K562 (cell line): ENCODE measurements around the gene SLC30A1. TPM values are rescaled to one million over a fixed set of nuclear protein-coding genes. Genes with fewer than 3 reads are reported as not detected.

ENCODE experiments used
- DNMT1 ChIP-seq: fragments of 450-650 bp; IDR thresholded peaks from 2 replicates; pipeline ENCODE4 v1.6.1; 2016; ENCODE audit warnings: antibody characterized with exemption, mild to moderate bottlenecking
- ESRRA ChIP-seq: fragments of 450-650 bp; IDR thresholded peaks from 2 replicates; pipeline ENCODE4 v1.6.1; 2014; ENCODE audit warnings: low read depth, mild to moderate bottlenecking, moderate library complexity, borderline replicate concordance
- JUND ChIP-seq, 2 experiments: IDR thresholded peaks; 2 replicates in 1 of 2; 3 replicates in 1 of 2; pipeline ENCODE4 v1.6.1; 2011; ENCODE audit warnings: borderline replicate concordance in 2 of 2, low read depth in 2 of 2, low read length in 2 of 2, improper control_type of control experiment in 1 of 2, missing biosample characterization in 1 of 2, missing genetic modification characterization in 1 of 2, missing genetic modification reagents in 1 of 2
- KLF10 ChIP-seq: fragments of 250-450 bp; sonication (Bioruptor Pico); IDR thresholded peaks from 2 replicates; pipeline ENCODE4 v1.6.1; 2021; ENCODE audit warnings: matching md5 sums
- KLF16 ChIP-seq: IDR thresholded peaks from 2 replicates; pipeline ENCODE4 v1.6.1; 2016; ENCODE audit warnings: antibody characterized with exemption
- PPARD ChIP-seq: fragments of 250-450 bp; sonication (Bioruptor Pico); IDR thresholded peaks from 2 replicates; pipeline ENCODE4 v1.8.0; 2022; ENCODE audit warnings: inconsistent platforms, mild to moderate bottlenecking, moderate library complexity
- SP1 ChIP-seq: sonication (generic); formaldehyde crosslinking; IDR thresholded peaks from 2 replicates; pipeline ENCODE4 v1.8.1; 2022; ENCODE audit warnings: mild to moderate bottlenecking, missing genetic modification reagents
- SP2 ChIP-seq: IDR thresholded peaks from 2 replicates; pipeline ENCODE4 v1.6.1; 2011; ENCODE audit warnings: mild to moderate bottlenecking, low read depth, low read length, moderate library complexity; ENCODE audit not compliant: poor library complexity, severe bottlenecking; ENCODE audit errors: extremely low read depth
- SRSF9 ChIP-seq: fragments of 200-400 bp; formaldehyde crosslinking; IDR thresholded peaks from 2 replicates; pipeline ENCODE4 v1.6.1; 2017; ENCODE audit warnings: low read depth, low read length, borderline replicate concordance
- TBP ChIP-seq: optimal IDR thresholded peaks from 2 replicates; pipeline ENCODE3; 2011; ENCODE audit warnings: low read depth, low read length, improper control_type of control experiment
- TRIM25 ChIP-seq: fragments of 450-650 bp; IDR thresholded peaks from 2 replicates; pipeline ENCODE4 v1.7.0; 2016; ENCODE audit warnings: borderline replicate concordance
- ZKSCAN1 ChIP-seq: fragments of 150-350 bp; IDR thresholded peaks from 2 replicates; pipeline ENCODE4 v1.6.1; 2016; ENCODE audit warnings: low read depth, low read length
- ZNF24 ChIP-seq: fragments of 450-650 bp; IDR thresholded peaks from 2 replicates; pipeline ENCODE4 v1.6.1; 2016
- ZNF384 ChIP-seq: IDR thresholded peaks from 2 replicates; pipeline ENCODE4 v1.6.1; 2012; ENCODE audit warnings: low read depth, low read length, improper control_type of control experiment
- ZNF444 ChIP-seq: fragments of 250-450 bp; sonication (Bioruptor Pico); IDR thresholded peaks from 2 replicates; pipeline ENCODE4 v1.4.0; 2020; ENCODE audit warnings: mild to moderate bottlenecking, moderate library complexity
- polyA plus RNA-seq, 8 experiments: library from polyadenylated mRNA; depleted of rRNA in 4 of 8; stranded (reverse) in 5 of 8; unstranded in 3 of 8; fragments of >200 nt; fragmentation: Nextera tagmentation in 2 of 8; fragmentation: Illumina TruSeq in 1 of 8; extraction: Ambion mirVana in 2 of 8; extraction: Trizol in 1 of 8; gene quantifications; 2 replicates each; pipeline versions ENCODE4 v1.2.1 to v1.2.3, GENCODE V29; 2011 to 2014; ENCODE audit warnings: inconsistent platforms in 1 of 8, missing spikeins in 1 of 8
- total RNA-seq, 7 experiments: library from RNA; depleted of rRNA in 6 of 7; stranded (reverse); fragments of >200 nt in 6 of 7; fragmentation: Illumina TruSeq in 2 of 7; extraction: Trizol in 2 of 7; gene quantifications; 2 replicates each; pipeline versions ENCODE4 v1.2.1 to v1.2.3, GENCODE V29; 2011 to 2021; ENCODE audit warnings: low replicate concordance in 1 of 7
- TF ChIP-seq, protein P1 (sequence below): fragments of 250-450 bp; sonication (Bioruptor Pico); IDR thresholded peaks from 2 replicates; pipeline ENCODE4 v1.9.0; 2021; ENCODE audit warnings: mild to moderate bottlenecking, inconsistent platforms
- TF ChIP-seq, protein P2 (sequence below), 2 experiments: IDR thresholded peaks in 1 of 2; conservative IDR thresholded peaks in 1 of 2; 2 replicates each; pipeline ENCODE4 v1.6.1; 2016; ENCODE audit warnings: low read depth in 2 of 2, mild to moderate bottlenecking in 1 of 2, missing compliant biosample characterization in 1 of 2, missing genetic modification characterization in 1 of 2, moderate library complexity in 1 of 2
- TF ChIP-seq, protein P3 (sequence below): sonication (generic); formaldehyde crosslinking; IDR thresholded peaks from 2 replicates; pipeline ENCODE4 v1.8.0; 2022; ENCODE audit warnings: missing genetic modification reagents, mild to moderate bottlenecking, moderate library complexity, borderline replicate concordance
- TF ChIP-seq, protein P4 (sequence below): fragments of 450-650 bp; IDR thresholded peaks from 2 replicates; pipeline ENCODE4 v1.6.1; 2017; ENCODE audit warnings: mild to moderate bottlenecking, moderate library complexity

Gene SLC30A1
- total and polyA plus RNA-seq, 9 of the 15 experiments (the other 6 are each of a cell fraction or from before 2014, with no cell fraction given) = 4.1 to 14.4 (median 6.6) TPM

DNA sequence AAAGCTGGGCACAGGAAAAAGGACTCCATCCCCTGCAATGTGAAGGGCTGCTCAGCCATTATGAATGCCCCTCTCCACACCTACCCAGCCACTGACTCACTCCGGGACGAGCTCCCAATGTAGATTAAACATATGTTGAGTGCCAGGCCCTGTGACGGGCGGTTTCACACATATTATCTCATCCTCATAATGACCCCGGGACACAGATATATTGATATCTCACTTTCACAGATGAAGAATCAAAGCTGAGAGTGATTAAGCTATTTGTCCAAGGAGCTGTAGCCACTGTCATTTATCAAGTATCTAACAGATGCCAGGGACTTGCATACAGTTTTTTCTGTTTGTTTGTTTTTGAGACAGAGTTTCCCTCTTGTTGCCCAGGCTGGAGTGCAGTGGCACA, 35.0 kb upstream of the SLC30A1 start (continued):
- TF ChIP-seq, protein P1, sequence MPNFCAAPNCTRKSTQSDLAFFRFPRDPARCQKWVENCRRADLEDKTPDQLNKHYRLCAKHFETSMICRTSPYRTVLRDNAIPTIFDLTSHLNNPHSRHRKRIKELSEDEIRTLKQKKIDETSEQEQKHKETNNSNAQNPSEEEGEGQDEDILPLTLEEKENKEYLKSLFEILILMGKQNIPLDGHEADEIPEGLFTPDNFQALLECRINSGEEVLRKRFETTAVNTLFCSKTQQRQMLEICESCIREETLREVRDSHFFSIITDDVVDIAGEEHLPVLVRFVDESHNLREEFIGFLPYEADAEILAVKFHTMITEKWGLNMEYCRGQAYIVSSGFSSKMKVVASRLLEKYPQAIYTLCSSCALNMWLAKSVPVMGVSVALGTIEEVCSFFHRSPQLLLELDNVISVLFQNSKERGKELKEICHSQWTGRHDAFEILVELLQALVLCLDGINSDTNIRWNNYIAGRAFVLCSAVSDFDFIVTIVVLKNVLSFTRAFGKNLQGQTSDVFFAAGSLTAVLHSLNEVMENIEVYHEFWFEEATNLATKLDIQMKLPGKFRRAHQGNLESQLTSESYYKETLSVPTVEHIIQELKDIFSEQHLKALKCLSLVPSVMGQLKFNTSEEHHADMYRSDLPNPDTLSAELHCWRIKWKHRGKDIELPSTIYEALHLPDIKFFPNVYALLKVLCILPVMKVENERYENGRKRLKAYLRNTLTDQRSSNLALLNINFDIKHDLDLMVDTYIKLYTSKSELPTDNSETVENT (CRISPR knock-in tag) = no peak
- no peak for TF ChIP-seq KLF10 (CRISPR knock-in tag)
- no peak for TF ChIP-seq SRSF9
- TF ChIP-seq ZNF444 (CRISPR knock-in tag) = no peak
- TF ChIP-seq SP1 = no peak
- TF ChIP-seq, protein P2, sequence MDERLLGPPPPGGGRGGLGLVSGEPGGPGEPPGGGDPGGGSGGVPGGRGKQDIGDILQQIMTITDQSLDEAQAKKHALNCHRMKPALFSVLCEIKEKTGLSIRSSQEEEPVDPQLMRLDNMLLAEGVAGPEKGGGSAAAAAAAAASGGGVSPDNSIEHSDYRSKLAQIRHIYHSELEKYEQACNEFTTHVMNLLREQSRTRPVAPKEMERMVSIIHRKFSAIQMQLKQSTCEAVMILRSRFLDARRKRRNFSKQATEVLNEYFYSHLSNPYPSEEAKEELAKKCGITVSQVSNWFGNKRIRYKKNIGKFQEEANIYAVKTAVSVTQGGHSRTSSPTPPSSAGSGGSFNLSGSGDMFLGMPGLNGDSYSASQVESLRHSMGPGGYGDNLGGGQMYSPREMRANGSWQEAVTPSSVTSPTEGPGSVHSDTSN (CRISPR knock-in tag; IDR thresholded peaks at IDR 0.05; ENCODE audit: low read depth) = no peak
- TF ChIP-seq, protein P2 (tag; conservative IDR thresholded peaks at IDR 0.05; ENCODE audit: low read depth) = peak; percentile 83
- TF ChIP-seq DNMT1 = no peak
- no peak for TF ChIP-seq SP2
- no peak for TF ChIP-seq ZNF24
- TF ChIP-seq PPARD (CRISPR knock-in tag) = no peak
- TF ChIP-seq, protein P3, sequence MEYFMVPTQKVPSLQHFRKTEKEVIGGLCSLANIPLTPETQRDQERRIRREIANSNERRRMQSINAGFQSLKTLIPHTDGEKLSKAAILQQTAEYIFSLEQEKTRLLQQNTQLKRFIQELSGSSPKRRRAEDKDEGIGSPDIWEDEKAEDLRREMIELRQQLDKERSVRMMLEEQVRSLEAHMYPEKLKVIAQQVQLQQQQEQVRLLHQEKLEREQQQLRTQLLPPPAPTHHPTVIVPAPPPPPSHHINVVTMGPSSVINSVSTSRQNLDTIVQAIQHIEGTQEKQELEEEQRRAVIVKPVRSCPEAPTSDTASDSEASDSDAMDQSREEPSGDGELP = 0 out of 2 replicates have a peak, but pooled peaks have one; percentile 4
- peak; percentile 73 for TF ChIP-seq JUND (IDR thresholded peaks at IDR 0.05; ENCODE audit: borderline replicate concordance, low read depth, low read length)
- peak; percentile 18; the same call in 1 of the 3 replicates for TF ChIP-seq JUND (tag; IDR thresholded peaks at IDR 0.05; ENCODE audit: borderline replicate concordance, low read depth, low read length)
- TF ChIP-seq, protein P4, sequence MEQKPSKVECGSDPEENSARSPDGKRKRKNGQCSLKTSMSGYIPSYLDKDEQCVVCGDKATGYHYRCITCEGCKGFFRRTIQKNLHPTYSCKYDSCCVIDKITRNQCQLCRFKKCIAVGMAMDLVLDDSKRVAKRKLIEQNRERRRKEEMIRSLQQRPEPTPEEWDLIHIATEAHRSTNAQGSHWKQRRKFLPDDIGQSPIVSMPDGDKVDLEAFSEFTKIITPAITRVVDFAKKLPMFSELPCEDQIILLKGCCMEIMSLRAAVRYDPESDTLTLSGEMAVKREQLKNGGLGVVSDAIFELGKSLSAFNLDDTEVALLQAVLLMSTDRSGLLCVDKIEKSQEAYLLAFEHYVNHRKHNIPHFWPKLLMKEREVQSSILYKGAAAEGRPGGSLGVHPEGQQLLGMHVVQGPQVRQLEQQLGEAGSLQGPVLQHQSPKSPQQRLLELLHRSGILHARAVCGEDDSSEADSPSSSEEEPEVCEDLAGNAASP = no peak
- TF ChIP-seq ZKSCAN1 = no peak
- no peak for TF ChIP-seq TBP
- TF ChIP-seq ZNF384 = no peak
- TF ChIP-seq KLF16 = peak; percentile 73; the same call in 1 of the 2 replicates
- no peak for TF ChIP-seq TRIM25
- no peak; the same call in 1 of the 2 replicates for TF ChIP-seq ESRRA
